Measurements from ENCODE around the gene PRKCH.

Gene PRKCH

GRCh38 chr14:61589691-61590581 lies 268.6 kb downstream of the PRKCH start:
- no peaks in the 10 kb centered on the region for H3K27me3 ChIP-seq (ENCODE audit: insufficient read depth, poor library complexity, severe bottlenecking)
- H3K27ac ChIP-seq (replicated peaks), result no peak overlapping the region
- no peak overlapping the region for H3K4me3 ChIP-seq (replicated peaks; ENCODE audit: insufficient read depth, low read length)
- DNase-seq (ENCODE audit: low read depth in 1 of 2, low spot score in 1 of 2), result no peak
- TF ChIP-seq POLR2AphosphoS5 (IDR thresholded peaks at IDR 0.05; ENCODE audit: low read depth) (no peak), SPI1 (IDR thresholded peaks at IDR 0.05; ENCODE audit: borderline replicate concordance, low read depth) (peak; percentile 35; the same call in 1 of the 2 replicates), GABPA (IDR thresholded peaks at IDR 0.05; ENCODE audit: low read depth) (no peak), CTCF (IDR thresholded peaks at IDR 0.05; ENCODE audit: insufficient read depth, low read length) (no peak)
- TF ChIP-seq, protein P1, sequence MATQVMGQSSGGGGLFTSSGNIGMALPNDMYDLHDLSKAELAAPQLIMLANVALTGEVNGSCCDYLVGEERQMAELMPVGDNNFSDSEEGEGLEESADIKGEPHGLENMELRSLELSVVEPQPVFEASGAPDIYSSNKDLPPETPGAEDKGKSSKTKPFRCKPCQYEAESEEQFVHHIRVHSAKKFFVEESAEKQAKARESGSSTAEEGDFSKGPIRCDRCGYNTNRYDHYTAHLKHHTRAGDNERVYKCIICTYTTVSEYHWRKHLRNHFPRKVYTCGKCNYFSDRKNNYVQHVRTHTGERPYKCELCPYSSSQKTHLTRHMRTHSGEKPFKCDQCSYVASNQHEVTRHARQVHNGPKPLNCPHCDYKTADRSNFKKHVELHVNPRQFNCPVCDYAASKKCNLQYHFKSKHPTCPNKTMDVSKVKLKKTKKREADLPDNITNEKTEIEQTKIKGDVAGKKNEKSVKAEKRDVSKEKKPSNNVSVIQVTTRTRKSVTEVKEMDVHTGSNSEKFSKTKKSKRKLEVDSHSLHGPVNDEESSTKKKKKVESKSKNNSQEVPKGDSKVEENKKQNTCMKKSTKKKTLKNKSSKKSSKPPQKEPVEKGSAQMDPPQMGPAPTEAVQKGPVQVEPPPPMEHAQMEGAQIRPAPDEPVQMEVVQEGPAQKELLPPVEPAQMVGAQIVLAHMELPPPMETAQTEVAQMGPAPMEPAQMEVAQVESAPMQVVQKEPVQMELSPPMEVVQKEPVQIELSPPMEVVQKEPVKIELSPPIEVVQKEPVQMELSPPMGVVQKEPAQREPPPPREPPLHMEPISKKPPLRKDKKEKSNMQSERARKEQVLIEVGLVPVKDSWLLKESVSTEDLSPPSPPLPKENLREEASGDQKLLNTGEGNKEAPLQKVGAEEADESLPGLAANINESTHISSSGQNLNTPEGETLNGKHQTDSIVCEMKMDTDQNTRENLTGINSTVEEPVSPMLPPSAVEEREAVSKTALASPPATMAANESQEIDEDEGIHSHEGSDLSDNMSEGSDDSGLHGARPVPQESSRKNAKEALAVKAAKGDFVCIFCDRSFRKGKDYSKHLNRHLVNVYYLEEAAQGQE (IDR thresholded peaks at IDR 0.05; ENCODE audit: insufficient replicate concordance, low read depth), result no peak

DNA sequence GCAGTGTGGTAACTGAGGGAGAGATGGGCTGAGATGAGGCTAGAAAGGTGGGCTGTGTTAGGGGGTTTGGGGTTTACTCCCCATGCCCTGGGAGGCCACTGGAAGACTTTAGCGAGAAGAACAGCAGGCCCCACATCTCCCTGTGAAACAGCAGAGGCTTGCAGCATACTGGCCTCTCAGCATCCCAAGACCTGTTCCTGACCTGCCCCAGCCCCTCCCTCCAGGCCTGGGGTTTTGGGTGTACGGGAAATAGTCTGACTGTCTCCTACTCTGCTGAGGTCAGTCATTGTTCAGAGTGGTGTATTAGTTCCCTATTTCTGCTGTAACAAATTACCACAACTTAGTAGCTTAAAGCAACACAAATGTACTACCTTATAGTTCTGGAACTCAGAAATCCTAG lies 270.5 kb downstream of the PRKCH start:
- peak in 1 of 2 experiments; percentile 25 for DNase-seq (ENCODE audit: low read depth in 1 of 2, low spot score in 1 of 2)
- Histone ChIP-seq H3K27me3 (ENCODE audit: insufficient read depth, poor library complexity, severe bottlenecking) (no peaks in the 10 kb centered on the region), H3K4me3 (replicated peaks; ENCODE audit: insufficient read depth, low read length) (no peak overlapping the region), H3K27ac (replicated peaks) (no peak overlapping the region)
- TF ChIP-seq POLR2AphosphoS5 (IDR thresholded peaks at IDR 0.05; ENCODE audit: low read depth) (no peak), GABPA (IDR thresholded peaks at IDR 0.05; ENCODE audit: low read depth) (no peak), SPI1 (IDR thresholded peaks at IDR 0.05; ENCODE audit: borderline replicate concordance, low read depth) (no peak), CTCF (IDR thresholded peaks at IDR 0.05; ENCODE audit: insufficient read depth, low read length) (no peak)
- TF ChIP-seq, protein P1 (IDR thresholded peaks at IDR 0.05; ENCODE audit: insufficient replicate concordance, low read depth), result no peak

GRCh38 chr14:61593330-61593729 lies 272.0 kb downstream of the PRKCH start:
- H3K27ac ChIP-seq (replicated peaks), result no peak overlapping the region

More at GRCh38 chr14:61593330-61593729, 272.0 kb downstream of the PRKCH start:
- Histone ChIP-seq H3K27me3 (ENCODE audit: insufficient read depth, poor library complexity, severe bottlenecking) (no peaks in the 10 kb centered on the region), H3K4me3 (replicated peaks; ENCODE audit: insufficient read depth, low read length) (no peak overlapping the region)
- DNase-seq (ENCODE audit: low read depth in 1 of 2, low spot score in 1 of 2), result no peak
- TF ChIP-seq, protein P1 (IDR thresholded peaks at IDR 0.05; ENCODE audit: insufficient replicate concordance, low read depth), result no peak
- TF ChIP-seq CTCF (IDR thresholded peaks at IDR 0.05; ENCODE audit: insufficient read depth, low read length), result no peak
- no peak for TF ChIP-seq GABPA (IDR thresholded peaks at IDR 0.05; ENCODE audit: low read depth)
- no peak for TF ChIP-seq SPI1 (IDR thresholded peaks at IDR 0.05; ENCODE audit: borderline replicate concordance, low read depth)
- no peak for TF ChIP-seq POLR2AphosphoS5 (IDR thresholded peaks at IDR 0.05; ENCODE audit: low read depth)
